GM21526 (cell line): ENCODE data around the gene CETP.

Experiments
- ATAC-seq: cut with Tn5 transposase; IDR thresholded peaks from one replicate; pipeline ENCODE4 v1.9.1; 2021; ENCODE audit warnings: moderate library complexity; ENCODE audit not compliant: unreplicated experiment, low FRiP score

Gene CETP, protein sequence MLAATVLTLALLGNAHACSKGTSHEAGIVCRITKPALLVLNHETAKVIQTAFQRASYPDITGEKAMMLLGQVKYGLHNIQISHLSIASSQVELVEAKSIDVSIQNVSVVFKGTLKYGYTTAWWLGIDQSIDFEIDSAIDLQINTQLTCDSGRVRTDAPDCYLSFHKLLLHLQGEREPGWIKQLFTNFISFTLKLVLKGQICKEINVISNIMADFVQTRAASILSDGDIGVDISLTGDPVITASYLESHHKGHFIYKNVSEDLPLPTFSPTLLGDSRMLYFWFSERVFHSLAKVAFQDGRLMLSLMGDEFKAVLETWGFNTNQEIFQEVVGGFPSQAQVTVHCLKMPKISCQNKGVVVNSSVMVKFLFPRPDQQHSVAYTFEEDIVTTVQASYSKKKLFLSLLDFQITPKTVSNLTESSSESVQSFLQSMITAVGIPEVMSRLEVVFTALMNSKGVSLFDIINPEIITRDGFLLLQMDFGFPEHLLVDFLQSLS

DNA sequence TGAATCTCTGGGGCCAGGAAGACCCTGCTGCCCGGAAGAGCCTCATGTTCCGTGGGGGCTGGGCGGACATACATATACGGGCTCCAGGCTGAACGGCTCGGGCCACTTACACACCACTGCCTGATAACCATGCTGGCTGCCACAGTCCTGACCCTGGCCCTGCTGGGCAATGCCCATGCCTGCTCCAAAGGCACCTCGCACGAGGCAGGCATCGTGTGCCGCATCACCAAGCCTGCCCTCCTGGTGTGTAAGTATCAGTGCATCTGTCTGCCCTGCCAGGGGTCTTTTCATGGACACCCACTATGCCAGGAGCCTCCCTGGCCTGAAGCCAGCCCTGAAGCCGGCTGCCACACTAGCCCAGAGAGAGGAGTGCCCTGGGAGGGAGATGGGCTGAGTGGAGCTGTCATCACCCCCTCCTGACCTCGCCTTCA, at the start of gene CETP:
TSS of gene CETP (plus strand) at position 100 of the 431 bp plus-strand sequence. CDS start at position 130, 30 bp downstream.
- ATAC-seq: no peak

DNA sequence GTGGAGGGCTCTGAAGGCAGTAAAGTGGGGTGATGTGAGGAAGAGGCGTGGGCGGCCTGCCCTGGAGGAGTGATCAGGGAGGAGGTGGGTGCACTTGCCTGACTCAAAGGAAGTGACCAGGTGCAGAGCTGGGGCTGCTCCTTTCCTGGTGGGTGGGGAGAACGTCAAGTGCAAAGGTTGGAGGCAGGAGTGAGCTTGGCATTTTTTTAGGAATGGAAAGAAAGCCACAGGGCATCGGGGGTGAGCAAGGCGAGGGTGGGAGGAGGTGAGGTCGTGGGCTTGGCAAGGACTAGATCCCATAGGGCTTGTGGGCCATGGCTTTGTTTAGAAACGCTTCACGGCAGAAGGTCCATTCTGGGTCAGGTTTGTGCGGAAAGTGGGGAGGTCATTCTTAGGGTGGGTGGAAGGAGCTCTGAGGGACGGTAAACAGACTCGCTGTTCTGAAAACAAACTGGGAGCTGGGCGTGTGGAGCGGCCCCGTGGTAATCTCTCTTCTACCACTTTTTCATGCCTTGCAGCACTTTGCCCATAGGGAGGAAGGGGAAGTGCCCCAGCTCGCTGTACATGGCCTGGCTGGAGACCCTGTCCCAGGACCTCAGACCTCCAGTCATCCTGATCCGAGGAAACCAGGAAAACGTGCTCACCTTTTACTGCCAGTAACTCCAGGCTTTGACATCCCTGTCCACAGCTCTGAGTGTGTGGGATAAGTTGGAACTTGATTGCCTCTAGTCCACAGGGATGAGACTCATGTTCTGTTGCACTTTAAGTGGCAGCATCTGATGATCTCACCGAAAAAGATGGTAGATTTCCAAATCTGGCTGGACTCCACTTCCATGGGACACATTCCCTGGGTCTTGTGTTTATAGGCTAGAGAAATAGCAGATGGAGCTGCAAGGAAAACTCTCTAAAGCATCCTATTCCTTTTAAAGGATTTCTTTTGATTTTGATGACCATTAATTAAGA, 48.7 kb upstream of the CETP start:
- no peak for ATAC-seq

DNA sequence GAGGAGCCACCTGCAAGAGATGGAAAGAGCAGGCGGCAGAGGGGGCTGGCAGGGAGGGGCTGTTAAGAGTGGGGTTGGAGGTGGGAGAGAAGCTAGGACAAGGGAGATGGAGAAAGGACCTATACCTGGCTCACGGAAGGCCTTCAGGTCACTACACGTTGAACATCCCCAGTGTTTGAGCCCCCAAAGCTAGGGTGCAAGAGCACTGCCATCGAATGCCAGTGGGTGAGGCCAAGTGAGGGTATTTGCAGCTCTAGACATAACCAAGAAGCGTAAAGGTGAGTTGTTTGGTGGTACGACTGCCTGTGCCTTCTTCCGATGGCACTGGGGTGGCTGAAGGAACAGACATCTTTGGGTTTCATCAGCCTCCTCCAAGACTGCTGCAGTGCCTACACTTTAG, 46.9 kb upstream of the CETP start:
- no peak for ATAC-seq

DNA sequence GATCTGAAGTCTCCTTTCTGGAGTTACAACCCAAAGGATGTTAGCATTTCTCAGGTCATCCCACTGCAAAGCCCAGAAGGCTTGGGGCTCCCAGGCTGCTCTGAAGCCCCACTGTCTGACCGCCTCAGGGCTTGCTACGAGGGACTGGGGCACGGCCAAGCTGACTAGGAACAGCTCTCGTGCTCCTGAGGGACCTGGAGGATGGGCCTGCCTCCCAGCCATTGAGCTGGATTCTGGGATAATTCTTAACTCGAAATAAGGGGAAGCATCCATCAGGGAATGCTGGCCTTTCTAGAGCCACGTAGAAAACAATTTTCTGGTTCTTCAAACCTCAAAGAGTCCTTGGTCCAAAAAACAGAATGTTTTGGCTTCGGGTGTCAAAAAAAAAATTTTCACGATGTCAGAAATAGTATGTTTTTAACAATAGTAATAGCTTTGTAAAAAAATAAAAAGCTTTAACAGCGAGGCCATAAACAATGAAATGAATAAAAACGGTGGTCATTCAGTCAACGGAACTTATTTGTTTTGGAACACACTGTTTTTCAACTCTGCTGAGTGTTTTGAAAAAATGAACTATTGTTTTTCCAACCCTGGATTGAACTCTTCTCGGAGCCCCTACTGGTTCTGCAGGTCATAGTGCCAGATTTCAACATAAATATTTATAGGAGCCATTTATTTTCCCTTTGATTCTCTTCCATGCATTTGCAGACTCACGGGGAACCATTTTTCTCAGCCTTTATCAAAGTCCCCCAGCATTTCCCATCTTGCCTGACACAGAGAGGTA, 46.2 kb upstream of the CETP start:
- ATAC-seq: no peak

DNA sequence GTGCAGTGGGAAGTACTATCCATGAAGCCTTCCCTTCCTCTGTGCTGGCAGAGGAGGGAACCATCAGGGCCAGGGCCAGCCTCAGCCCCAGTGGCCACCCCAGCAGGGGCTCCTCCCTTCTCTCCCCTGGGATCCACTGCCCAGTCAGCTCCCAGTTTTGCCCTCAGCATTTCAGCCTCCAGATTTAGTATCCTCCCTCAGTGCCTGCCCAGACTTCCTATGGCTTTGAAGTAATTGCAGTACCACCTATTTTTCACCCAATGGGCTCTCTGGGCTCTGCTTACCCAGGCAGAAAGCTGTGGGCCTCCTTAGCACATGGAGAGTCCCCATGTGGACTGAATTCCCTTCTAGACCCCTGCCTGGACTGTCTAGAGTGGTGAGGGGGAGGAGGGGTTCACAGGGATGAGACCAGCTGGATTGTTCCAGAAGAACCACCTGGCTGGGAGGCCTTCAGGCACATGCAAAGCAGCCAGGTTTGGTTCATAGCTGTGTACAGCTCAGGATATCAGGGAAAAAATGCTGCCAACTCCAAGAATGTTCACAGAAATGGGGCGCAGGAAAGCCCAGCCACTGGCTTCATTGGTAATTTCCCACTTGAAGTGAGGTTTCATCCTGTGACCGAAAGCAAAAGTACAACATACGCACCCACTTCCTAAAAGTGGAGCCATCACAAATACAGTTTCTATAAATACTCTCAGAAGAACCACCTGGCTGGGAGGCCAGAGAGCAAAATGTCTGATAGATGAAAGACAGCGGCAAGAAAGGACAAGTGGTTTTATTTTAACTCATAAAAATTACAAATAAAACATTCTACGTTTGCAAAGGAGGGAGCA, 45.0 kb upstream of the CETP start:
- peak; percentile 56 for ATAC-seq

DNA sequence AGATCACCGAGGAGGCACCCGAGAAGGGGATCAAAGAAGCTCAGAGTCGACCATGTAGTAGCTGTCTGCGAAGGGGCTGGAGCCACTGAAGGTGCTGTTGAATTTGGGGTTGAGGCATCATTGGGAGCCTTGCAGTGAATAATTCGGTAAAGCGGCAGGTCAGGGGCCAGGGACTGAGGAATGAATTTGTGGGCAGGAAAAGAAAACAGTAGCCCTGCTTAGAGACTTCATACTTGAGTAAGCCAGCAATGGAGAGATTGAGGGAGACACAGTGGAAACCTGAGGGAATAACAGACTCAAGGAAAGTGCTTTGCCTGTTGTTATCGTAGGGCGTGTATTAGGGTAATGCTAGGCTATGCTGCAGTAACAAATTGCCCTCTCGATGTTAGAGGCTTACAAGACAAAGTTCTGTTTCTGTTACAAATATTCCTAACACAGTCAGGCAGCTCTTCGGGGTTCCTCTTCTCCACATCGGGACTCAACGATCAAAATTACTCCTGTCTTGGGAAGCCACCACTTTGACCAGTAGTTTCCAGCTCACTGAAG, 43.2 kb upstream of the CETP start:
- no peak for ATAC-seq

DNA sequence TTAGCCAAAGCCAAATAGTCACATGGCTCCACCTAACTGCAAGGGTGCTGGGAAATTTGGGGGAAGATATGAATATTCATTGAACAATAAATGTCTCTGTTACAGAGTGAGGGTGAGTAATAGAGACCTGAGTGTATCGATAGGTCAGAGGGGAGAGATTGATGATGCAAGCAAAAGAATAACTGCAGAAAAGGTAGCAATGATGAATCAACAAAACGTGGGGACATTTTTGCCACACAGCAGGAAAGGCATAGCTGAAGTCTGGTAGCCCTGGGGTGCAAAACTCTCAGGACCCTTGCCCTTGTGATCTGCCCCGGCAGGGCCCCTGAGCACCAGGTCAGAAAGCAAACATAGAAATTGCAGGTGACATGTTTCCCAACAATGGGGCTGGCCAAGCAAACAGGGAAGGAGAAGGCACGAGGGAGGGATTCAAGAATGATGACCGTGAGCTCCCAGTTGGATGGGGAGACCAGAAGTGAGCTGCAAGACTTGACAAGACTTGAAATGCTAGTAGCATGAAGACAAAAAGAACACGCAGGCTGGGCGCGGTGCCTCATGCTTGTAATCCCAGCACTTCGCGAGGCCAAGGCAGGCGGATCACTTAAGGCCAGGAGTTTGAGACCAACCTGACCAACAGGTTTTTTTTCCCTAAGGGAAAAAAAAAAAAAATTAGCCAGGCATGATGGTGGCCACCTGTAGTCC, 42.5 kb upstream of the CETP start:
- ATAC-seq: no peak

DNA sequence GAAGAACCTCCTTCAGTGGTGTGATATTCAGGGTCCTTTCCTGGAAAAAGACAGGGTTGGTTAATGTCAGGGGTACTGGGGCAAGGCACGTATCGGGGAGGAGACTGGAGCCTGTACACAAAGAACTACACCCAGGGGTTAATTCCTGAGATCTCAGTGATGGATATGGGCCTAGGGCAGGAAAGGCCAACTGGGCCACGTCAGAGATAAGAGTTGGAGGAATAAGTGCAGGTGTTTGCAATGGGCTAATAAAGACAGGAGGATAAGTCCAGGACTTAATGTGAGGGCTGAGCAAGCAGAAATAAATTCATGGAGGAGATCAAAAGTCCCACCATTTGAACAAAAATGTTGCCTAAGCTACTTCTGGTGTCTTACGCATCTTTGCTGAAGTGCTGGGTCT, 40.2 kb upstream of the CETP start:
- ATAC-seq: no peak

DNA sequence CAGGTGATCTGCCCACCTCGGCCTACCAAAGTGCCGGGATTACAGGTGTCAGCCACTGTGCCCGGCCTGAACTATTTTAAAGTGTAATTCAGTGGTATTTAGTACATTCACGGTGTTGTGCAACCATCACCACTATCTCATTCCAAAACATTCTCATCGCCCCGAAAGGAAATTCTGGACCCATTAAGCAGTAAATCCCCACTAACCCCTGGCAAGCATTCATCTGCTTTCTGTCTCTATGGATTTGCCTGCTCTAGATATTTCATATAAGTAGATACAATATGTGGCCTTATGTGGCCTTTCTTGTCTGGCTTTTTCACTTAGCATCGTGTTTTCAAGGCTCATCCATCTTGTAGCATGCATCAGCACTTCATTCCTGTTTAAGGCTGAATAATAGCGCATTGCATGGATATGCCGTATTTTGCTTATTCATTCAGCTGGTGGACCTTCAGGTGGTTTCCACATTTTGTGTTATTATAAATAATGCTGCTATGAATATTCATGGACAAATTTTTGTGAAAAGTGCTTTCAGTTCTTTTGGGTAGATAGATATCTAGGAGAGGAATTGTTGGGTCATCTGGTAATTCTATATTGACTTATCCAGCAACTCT, 38.2 kb upstream of the CETP start:
- ATAC-seq: no peak

DNA sequence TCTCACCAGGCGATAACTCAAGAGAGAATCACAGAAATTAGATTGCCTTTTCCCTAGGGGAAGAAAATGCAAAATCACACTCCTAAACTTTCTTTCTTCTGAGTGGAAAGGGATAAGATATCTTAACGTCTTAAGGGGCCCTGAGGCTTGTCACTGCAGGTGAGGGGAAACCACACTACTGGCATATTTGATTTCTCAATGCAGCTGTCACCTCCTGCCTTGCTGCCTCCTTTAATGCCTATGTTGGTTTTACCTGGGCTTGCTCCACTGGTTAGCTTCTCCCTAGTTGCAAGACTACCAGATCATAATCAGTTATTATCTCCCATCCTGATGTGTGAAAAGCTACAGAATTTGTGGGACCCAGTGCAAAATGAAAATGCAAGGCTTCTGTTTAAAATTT, 34.3 kb upstream of the CETP start:
- no peak for ATAC-seq

DNA sequence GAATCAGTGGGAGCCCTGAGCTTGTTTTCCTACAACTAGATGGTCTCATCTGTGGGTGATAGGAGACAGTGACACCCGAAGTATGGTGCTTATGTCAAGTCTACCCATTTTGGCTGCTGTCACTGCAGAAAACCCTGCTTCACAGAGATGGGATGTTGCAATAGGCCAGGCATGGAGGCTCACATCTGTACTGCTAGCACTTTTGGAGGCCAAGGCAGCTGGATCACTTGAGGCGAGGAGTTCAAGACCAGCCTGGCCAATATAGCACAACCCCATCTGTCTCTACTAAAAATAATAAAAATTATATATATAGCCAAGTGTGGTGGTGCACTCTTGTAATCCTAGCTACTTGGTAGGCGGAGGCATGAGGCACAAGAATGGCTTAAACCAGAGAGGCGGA, 32.1 kb upstream of the CETP start:
- ATAC-seq: no peak

DNA sequence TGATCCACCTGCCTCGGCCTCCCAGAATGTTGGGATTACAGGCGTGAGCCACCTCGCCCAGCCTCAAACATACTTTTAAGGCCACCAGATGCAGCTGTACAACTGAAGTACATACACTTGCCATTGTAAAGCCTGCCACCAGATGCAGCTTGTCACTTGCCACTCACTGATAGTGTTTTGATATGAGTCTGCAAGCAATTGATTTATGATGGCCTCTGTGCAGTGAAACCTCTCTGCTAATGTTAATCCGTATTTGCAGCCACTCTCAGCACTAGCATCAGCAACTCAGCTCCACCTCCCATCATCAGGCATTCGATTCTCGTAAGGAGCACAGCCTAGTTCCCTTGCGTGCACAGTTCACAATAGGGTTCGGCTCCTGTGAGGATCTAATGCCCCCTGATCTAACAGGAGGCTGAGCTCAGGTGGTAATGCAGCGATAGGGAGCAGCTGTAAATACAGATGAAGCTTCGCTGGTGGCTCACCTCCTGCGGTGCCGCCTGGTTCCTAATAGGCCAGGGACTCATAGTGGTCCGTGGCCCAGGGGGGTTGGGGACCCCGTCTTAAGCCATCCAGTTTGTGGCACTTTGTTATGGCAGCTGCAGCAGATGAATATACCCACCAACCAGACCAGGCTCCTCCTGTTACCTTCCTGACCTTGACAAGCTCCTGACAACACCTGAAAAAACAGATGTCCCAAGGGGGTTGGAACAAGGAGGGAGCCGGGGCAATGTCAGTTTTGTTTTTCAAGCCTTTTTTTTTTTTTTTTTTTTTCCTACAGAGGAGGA, 31.1 kb upstream of the CETP start:
- no peak for ATAC-seq

DNA sequence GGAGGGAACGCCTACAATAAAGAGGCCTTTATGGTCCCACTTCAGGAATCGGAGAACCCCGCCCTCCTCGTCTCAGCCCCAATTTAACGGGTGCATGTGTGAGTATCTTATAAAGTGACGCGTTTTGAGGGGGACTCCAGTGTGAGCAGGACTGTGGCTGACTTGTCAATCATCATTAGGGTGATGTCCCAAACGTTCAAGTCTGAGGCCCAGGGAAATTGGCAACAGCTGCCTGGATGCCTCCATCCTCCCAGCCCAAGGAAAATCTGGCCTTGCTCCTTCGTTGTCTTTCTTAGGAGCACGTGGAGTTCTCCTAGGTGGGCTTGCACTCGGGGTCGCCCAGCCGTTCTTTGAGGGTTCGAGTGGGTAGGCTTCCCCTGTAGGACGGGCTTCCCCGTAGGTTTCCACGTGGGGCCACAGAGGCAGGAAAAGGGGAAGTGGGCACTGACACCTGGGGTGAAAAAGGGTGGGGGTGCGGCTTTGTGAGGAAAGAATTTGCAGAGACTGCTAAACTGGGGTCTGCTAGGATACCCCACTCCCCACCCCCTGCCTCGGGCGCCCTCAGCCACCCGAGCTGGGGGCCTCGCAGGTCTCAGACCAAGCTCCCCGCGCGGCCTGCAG, 30.4 kb upstream of the CETP start:
- peak; percentile 39 for ATAC-seq

DNA sequence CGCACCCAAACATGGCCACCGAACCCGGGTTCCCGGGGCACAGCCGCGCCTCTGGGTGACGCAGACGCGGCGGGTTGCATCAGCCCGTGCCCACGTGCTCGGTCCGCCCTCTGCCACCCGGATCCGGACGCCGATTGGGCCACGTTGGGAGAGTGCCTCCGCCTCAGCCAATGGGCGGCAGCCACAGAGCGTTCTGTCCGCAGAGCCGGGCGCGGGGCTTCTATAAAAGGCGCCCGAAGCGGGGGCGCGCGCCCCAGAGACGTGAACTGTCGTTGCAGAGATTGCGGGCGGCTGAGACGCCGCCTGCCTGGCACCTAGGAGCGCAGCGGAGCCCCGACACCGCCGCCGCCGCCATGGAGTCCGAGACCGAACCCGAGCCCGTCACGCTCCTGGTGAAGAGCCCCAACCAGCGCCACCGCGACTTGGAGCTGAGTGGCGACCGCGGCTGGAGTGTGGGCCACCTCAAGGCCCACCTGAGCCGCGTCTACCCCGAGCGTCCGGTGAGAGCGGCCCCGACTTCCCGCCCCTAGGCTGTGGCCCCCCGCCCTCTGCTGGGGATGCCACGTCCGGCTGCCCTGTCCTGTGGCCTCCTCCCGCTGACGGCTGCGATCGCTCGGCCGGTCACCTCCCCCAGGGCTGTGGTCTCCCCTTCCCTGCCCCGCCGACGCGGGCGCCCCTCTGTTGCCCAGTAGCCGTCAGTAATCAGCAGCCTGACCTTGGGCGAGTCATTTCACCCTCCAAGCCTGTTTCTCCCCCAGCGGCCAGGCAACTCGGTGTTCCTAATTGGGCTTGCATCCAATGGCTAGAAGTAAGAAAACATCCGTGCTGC, 29.6 kb upstream of the CETP start, which contains the start of gene HERPUD1:
TSS of gene HERPUD1 (plus strand) at position 251 of the 829 bp plus-strand sequence. CDS start at position 354, 103 bp downstream.
- peak; percentile 78 for ATAC-seq

DNA sequence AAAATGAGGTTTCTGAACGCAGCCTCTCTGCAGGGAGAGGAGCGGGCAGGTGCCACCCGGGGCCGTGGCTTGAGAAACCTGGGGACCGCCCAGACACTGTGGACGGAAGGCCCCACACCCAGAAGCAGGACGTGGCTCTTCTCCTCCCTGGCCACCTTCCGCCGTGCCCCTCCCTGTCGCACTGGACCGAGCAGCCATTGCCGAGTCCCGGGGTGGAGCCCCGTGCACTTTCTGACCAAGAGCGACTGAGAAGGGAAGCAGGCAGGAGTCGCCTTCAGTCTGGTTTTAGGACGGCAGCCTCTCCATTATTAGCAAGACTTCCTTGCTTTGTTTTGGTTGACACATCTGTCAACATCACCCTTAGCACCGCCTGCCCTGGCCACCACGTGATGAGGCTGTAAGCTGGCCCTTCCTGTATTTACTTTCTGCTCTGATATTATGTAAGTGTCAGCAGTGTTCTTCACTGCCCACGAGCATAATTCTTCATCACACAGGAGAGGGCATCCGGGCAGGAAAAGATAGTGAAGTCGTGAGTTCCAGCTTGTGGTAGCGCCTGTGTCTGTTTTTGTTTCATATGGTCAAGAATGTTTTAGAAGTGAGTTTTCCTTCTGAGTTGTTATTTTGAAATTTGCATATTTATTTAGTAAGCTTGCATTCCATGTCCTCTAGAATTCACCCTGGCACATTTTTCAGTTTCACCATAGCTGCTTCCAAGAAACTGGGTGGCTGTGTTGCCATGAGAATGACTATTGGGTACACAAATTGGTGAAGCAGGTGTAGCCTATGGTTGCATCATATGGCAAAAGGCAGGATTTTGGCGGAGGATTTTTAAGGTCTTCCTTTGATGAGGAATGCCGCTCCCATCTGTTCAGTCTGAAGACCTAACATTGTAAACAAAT, 28.8 kb upstream of the CETP start:
- ATAC-seq: no peak
